Fibroblast of pulmonary artery (primary cell): ENCODE results near the gene NDUFB8.

Experiments used
- DNase-seq: peaks from one replicate; pipeline ENCODE4 v3.0.0-alpha.2; 2010; ENCODE audit warnings: low read depth
- H3K4me3 ChIP-seq: replicated peaks from 2 replicates; pipeline ENCODE4 v1.5.1; 2011; ENCODE audit warnings: low read depth, mild to moderate bottlenecking, control low read depth, low read length, moderate library complexity
- CTCF ChIP-seq: IDR thresholded peaks from 2 replicates; pipeline ENCODE4 v1.5.1; 2011; ENCODE audit warnings: mild to moderate bottlenecking, control low read depth, low read length, inconsistent platforms; ENCODE audit errors: missing control alignments

Gene NDUFB8

DNA sequence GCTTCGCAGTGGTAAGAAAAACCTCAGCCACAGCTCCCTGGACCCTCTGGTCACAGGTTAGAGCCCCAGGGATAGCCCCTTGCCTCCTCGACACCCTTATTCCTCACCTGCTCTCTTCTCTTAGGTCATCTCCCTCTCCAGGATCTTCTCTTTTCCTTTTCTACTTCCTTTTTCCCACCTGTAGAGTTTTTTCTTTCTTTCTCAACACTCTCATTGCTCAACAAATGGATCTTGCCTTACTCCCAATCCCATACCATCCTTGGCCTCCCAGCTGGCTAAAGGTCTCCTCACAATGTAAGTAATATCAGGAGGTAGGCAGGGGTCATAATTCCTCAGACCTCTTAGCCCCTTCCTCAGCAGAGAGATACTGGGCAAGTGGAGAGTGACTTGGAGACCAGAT is 49.7 kb downstream of the NDUFB8 start:
- DNase-seq: no peak
- no peak overlapping the region for H3K4me3 ChIP-seq
- TF ChIP-seq CTCF: no peak

GRCh38 chr10:100479037-100479436 is 50.6 kb downstream of the NDUFB8 start:
- DNase-seq: no peak
- no peak overlapping the region for H3K4me3 ChIP-seq
- no peak for TF ChIP-seq CTCF

DNA sequence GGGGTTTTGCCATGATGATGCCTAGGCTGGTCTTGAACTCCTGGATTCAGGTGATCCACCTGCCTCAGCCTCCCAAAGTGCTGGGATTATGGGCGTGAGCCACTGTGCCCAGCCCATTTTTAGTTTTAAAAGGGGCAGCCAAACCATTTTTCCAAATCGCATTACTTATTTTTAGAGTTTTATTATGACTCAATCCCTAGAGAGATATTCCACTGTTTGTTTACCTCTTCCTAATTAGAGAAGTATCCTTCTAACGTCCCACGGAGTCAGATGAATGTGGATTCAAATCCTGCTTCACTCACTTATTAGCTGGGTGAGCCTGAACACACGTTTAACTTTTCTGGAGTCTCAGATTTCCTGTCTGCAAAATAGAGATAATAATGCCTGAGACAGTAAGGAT is 51.7 kb downstream of the NDUFB8 start:
- no peak overlapping the region for H3K4me3 ChIP-seq
- no peak for TF ChIP-seq CTCF
- DNase-seq: no peak
